Colonic mucosa (tissue), 4 donors: Measurements from ENCODE around the gene NDUFB7. TPM values are rescaled to one million over a fixed set of nuclear protein-coding genes. Genes with fewer than 3 reads are reported as not detected.
"Not testable (repeated sequence)": the region's sequence is repeated elsewhere in the genome, so short reads cannot be mapped to it uniquely, and the experiment has no call there.

Experiments
- DNase-seq: peaks from one replicate; pipeline ENCODE4 v3.0.0-alpha.2; 2020
- H3K27ac ChIP-seq: fragments of 200-600 bp; one replicate; pipeline ENCODE4 v1.8.0; 2021
- H3K27me3 ChIP-seq: fragments of 200-600 bp; one replicate; pipeline ENCODE4 v1.8.0; 2021
- H3K36me3 ChIP-seq: fragments of 200-600 bp; one replicate; pipeline ENCODE4 v1.8.0; 2021
- H3K4me1 ChIP-seq: fragments of 200-600 bp; one replicate; pipeline ENCODE4 v1.8.0; 2021; ENCODE audit warnings: mild to moderate bottlenecking
- H3K4me3 ChIP-seq: fragments of 200-600 bp; one replicate; pipeline ENCODE4 v1.8.0; 2021
- H3K9ac ChIP-seq, 2 donors: one replicate each; pipeline ENCODE4 v1.7.0; 2013; ENCODE audit warnings: control low read depth in 2 of 2, low read depth in 2 of 2, low read length in 2 of 2
- H3K9me3 ChIP-seq: fragments of 200-600 bp; one replicate; pipeline ENCODE4 v1.8.0; 2021
- intact Hi-C: fragments of 100-400 bp; cut with DNase I; formaldehyde crosslinking; loops from one replicate; pipeline ENCODE4 v1.14.1; 2022
- total RNA-seq, 2 donors: library from RNA; stranded (reverse); fragmentation: NEBNext Ultra II Directional in 1 of 2; extraction: Animal tissue kit (Norgen Biotek cat#: 25700) in 1 of 2; gene quantifications; one replicate each; pipeline ENCODE4 v1.2.1, GENCODE V29; 2021
- TF ChIP-seq, protein P1 (sequence below): fragments of 200-600 bp; IDR thresholded peaks from one replicate; pipeline ENCODE4 v1.8.0; 2022; ENCODE audit warnings: antibody characterized with exemption, mild to moderate bottlenecking
- donor health status: healthy.
- donor health status: DM: no; HTN: no; CAD: no.
- donor health status: DM: no; HTN: no; CAD: no.

Gene NDUFB7
- total RNA-seq, 2 donors from 2014 or later, result 216 to 302 TPM

DNA sequence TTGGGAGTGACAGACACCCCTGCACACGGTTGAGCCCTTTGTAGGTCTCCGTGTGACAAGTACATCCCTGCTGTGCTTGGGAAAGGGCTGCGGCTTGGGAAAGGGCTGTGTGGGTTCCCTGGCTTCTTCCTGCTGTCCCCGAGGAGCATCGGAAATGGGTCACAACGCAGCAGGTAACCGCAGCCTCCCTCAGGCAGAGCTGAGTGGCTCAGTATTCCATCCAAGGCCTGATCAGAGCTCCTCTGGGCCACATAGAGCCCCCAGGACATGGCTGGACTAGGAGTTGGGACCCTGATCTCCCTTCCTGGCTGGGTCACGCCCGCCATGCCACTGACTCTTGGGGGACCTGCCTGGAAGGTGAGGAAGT is 26.2 kb downstream of the NDUFB7 start:
- peaks cover 4% of the 10 kb centered on the region for H3K4me1 ChIP-seq
- no peaks in the 10 kb centered on the region for H3K36me3 ChIP-seq
- H3K4me3 ChIP-seq, result no peak overlapping the region
- no peak for DNase-seq
- TF ChIP-seq, protein P1, sequence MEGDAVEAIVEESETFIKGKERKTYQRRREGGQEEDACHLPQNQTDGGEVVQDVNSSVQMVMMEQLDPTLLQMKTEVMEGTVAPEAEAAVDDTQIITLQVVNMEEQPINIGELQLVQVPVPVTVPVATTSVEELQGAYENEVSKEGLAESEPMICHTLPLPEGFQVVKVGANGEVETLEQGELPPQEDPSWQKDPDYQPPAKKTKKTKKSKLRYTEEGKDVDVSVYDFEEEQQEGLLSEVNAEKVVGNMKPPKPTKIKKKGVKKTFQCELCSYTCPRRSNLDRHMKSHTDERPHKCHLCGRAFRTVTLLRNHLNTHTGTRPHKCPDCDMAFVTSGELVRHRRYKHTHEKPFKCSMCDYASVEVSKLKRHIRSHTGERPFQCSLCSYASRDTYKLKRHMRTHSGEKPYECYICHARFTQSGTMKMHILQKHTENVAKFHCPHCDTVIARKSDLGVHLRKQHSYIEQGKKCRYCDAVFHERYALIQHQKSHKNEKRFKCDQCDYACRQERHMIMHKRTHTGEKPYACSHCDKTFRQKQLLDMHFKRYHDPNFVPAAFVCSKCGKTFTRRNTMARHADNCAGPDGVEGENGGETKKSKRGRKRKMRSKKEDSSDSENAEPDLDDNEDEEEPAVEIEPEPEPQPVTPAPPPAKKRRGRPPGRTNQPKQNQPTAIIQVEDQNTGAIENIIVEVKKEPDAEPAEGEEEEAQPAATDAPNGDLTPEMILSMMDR, result no peak
- intact Hi-C loops, result no loop called here
- H3K27ac ChIP-seq, result no peak overlapping the region
- H3K9me3 ChIP-seq, result no peaks in the 10 kb centered on the region
- no peaks in the 10 kb centered on the region for H3K27me3 ChIP-seq
- peak overlapping the region in 1 of 2 donors; percentile 5 for H3K9ac ChIP-seq

DNA sequence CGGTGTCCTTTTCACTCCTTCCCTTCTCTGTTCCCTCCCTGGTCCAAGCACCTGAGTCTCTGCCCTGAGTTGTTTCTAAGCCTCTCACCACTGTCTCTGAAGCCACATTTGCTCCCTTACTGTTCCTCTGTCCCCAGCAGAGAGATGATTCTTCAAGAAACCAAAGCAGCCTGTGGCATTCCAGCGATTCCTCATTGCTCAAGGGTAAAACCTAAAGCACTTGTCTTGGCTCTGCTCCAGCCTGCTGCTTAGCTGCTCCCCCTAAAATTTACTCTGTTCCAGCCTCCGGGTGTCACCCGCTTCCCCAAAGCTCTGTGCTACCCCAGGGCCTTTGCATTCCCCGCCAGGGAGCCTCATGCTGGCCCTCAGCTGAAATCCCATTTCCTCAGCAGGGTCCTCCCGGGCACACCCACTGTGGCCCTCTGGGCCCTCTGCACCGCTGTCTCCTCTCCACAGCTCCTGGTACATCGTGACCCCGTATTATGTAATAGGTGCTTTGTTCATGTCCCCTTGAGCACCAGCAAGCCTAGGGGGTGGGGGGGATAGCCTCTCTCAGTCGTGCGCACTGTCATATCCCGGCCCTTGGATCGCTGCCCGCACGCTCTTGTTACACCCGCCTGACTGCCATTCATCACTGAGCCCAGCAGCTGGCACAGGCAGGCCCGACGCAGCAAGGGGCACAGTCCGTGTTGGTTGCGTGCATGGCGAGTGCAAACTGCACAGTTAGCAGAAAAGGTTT is 26.7 kb downstream of the NDUFB7 start:
- no peaks in the 10 kb centered on the region for H3K27me3 ChIP-seq
- H3K27ac ChIP-seq, result no peak overlapping the region
- DNase-seq, result no peak
- H3K9me3 ChIP-seq, result no peaks in the 10 kb centered on the region
- H3K4me3 ChIP-seq, result no peak overlapping the region
- H3K4me1 ChIP-seq, result no peaks in the 10 kb centered on the region
- intact Hi-C loops, result no loop called here
- no peaks in the 10 kb centered on the region for H3K36me3 ChIP-seq
- TF ChIP-seq, protein P1, result no peak
- peak overlapping the region in 1 of 2 donors; percentile 5 for H3K9ac ChIP-seq

DNA sequence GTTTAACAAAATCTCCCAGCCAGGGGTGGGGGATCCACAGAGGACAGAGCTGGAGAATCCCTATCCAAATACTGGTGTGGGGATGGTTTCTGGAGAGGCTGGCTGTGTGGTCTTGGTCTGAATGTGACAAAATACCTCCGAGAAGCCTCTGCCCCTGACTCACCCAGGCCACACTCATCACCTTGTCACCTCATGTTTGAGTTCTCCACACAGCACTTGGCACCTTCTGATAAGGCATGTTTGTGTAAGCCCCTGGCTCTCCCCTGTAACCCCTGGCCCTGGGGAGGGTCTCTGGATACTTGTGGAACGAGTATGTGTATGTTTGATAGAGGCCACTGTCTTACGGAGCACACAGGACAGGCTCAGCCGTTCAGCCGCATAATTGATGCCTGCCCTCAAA is 27.8 kb downstream of the NDUFB7 start:
- Histone ChIP-seq H3K4me1 (no peaks in the 10 kb centered on the region), H3K27me3 (no peaks in the 10 kb centered on the region), H3K27ac (no peak overlapping the region), H3K9ac (no peak overlapping the region), H3K9me3 (no peaks in the 10 kb centered on the region), H3K4me3 (no peak overlapping the region), H3K36me3 (no peaks in the 10 kb centered on the region)
- intact Hi-C loops, result no loop called here
- no peak for DNase-seq
- TF ChIP-seq, protein P1, result no peak

DNA sequence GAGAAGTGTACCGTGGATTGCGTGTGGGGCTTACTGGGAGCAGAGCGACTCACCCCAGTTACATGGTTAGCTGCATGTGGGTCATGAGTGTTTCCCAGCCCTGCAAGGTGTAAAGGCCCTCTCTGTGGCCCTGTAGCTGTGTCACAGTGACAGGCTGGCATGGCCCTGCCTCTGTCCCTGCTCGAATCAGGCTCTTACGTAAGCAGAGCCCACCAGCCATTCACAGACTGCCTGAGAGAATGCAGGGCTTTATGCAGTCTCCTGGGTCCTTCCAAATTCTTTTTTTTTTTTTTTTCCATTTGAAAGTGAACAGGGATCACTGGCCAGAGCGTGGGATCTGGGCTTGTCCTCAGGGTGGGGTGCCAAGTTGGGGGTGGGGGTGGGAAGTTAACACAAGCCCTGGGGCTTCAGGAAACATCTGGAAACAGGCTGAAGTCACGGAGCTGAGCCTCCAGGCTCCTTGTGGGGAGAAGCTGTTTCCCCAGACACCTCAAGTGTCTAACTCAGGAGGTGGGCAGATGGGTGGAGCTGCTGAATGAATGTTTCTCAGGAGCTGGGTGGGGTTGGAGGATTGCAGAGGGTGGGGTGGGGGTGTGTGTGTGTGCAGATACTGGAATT is 29.0 kb downstream of the NDUFB7 start:
- H3K27me3 ChIP-seq, result no peaks in the 10 kb centered on the region
- TF ChIP-seq, protein P1, result no peak
- no peak for DNase-seq
- no peak overlapping the region for H3K4me3 ChIP-seq
- no peak overlapping the region for H3K9ac ChIP-seq
- H3K27ac ChIP-seq, result no peak overlapping the region
- no peaks in the 10 kb centered on the region for H3K36me3 ChIP-seq
- no peaks in the 10 kb centered on the region for H3K9me3 ChIP-seq
- no peaks in the 10 kb centered on the region for H3K4me1 ChIP-seq
- intact Hi-C loops, result no loop called here

DNA sequence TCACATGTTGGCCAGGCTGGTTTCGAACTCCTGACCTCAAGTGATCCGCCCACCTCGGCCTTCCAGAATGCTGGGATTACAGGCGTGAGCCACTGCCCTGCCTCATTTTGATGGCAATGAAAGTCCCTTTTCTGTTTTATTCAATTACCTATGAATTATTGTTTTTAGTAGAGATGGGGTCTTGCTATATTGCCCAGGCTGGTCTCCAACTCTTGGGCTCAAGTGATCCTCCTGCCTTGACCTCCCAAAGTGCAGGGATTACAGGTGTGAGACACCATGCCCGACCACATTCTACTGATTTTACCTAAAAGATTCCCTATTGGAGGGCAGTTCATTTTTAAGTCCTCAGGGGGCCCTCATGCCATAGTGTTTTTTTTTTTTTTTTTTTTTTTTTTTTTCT is 29.9 kb downstream of the NDUFB7 start:
- H3K27ac ChIP-seq, H3K9ac ChIP-seq, intact Hi-C loops, H3K9me3 ChIP-seq, H3K36me3 ChIP-seq, H3K4me3 ChIP-seq, DNase-seq, H3K4me1 ChIP-seq, H3K27me3 ChIP-seq: not testable (repeated sequence)
